NCI-H2029 (cell line): ENCODE measurements around the gene ZDHHC8.
"Not testable (repeated sequence)": the region's sequence is repeated elsewhere in the genome, so short reads cannot be mapped to it uniquely, and the experiment has no call there.

Experiments used
- DNase-seq: peaks from one replicate; lab custom pipeline; 2025; lab: John Stamatoyannopoulos, UW

Gene ZDHHC8

DNA sequence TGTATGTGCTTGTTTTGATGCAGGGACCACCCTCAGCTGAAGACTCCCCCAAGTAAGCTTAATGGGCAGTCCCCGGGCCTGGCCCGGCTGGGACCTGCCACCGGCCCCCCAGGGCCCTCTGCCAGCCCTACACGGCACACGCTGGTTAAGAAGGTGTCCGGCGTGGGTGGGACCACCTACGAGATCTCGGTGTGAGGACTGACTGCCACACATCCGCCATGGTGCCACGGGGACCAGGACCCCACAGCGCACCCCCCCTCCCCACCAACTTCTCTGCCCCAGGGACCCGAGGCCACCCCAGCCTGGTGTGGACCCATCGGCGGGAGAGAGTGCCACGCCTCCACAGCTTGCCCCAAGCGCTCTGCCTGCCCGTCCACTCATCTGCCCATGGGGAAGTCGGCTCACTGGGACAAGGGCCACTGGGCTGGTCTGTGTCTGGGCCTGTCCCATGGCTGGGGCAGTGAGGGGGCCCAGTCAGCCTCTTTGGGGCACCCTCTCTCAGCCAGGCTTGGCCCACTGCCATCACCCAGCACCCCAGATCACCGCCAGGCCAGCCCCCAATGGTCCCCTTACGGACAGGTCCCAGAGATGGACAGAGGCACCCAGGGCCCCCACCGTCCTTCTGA lies 13.7 kb downstream of the ZDHHC8 start:
- no peak for DNase-seq

- DNase-seq = no peak
Observed at GRCh38 chr22:20145832-20146223, 14.2 kb downstream of the ZDHHC8 start.

- DNase-seq = no peak
Observed at GRCh38 chr22:20146777-20147176, 15.2 kb downstream of the ZDHHC8 start.

GRCh38 chr22:20147237-20147988 lies 15.8 kb downstream of the ZDHHC8 start:
- DNase-seq = no peak

GRCh38 chr22:20148414-20148813 lies 16.8 kb downstream of the ZDHHC8 start:
- no peak for DNase-seq

DNA sequence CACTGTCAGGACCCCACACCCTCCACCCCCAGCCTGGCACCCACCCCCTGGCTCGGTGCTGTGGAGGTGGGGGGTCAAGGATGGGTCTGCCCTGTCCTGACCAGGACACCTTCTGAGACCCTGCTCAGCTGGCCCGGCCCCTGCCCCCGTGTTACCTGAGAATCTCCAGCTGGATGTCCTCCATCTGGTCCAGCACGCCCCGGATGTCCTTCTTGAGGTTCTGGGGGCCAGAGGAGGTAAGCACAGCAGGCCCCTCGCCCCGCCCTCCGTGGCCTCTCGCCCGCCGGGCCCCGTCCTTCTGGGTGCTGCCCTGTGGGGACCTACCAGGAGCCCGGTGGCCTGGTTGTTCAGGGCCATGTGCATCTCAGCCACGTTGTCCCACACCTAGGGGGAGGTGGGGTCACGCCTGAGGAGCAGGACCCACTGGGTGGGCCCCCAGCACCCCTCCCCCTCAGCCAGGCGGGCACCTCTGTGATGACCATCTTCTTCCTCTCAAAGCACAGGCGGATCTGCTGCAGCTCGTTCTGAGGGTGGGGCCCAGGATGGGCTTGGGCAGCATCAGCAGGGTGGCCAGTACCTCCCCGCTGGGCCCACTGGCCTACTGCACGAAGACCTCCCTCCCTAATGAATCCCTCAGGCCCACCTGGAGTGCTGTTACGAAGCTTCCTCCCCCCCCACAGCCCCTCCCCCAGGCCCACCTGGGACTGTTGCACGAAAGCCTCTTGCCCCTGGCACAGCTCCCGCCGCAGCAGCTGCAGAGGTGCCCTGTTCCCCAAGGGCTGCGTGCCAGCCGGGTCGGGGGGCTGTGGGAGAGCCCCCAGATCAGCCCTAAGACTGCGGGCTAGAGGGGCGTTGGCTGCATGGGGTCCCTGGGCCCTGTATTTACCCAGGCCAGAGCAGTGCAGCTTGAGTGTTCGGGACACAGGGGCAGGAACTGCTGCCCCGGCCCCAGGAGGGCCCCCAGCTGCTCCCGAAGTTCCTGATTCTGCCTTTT lies 17.9 kb downstream of the ZDHHC8 start:
- no peak for DNase-seq

- DNase-seq = no peak
Observed at GRCh38 chr22:20150381-20151275, 19.0 kb downstream of the ZDHHC8 start, which contains the start of gene CCDC188. Gene CCDC188 (minus strand): TSS chr22:20151055. CDS start chr22:20150986, 69 bp downstream.

GRCh38 chr22:20151276-20151588 lies 19.6 kb downstream of the ZDHHC8 start:
- no peak for DNase-seq

- no peak for DNase-seq
Observed at GRCh38 chr22:20152464-20152890, 20.9 kb downstream of the ZDHHC8 start.

DNA sequence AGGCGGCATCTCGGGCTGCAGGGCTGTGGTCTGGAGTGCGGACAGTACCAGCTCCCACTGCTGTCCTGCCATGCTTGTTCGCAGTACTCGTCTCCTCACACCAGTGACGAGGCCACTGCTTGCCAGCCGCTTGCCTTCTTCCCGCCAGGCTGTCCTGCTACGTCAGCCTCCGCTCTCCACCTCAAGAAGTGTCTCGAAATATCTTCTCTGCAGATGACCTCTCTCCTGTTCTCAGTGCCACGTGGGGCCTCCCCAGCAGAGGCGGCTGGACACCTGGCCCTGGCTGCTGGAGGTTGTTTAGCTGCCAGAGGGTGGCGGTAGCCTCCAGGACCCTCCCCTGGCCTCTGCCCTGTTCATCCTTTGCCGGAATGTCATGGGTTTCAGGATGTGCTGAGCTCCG lies 22.3 kb downstream of the ZDHHC8 start:
- no peak for DNase-seq

GRCh38 chr22:20154602-20155187 lies 23.1 kb downstream of the ZDHHC8 start:
- DNase-seq = no peak

DNA sequence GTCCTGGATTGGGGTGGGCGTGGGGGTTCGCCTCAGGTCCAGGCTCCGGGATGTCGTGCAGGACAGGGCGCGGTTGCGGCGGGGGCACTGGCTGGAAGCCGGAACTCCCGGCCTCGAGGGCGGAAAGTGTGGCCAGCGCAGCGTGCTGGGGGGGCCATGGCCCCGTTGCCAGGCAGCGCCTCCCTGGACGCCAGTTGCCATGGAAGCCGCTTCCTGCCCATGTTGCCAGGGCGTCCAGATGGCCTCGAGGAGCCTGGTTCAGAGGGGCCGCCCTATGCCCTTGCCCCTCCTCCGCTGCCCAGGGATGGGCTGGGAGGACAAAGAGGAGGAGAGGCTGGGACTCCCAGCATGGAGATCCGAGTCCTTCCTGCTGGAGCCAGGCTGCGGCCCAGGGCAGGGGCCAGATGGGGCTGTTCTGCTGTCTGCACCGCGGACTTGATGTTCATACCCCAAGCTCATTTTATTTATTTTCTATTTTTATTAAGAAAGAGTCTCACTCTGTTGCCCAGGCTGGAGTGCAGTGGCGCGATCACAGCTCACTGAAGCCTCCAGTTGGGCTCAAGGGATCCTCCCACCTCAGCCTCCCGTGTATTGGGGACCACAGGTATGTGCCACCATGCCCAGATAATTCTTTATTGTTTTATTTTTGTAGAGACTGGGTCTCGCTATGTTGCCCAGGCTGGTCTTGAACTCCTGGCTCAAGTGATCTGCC lies 23.9 kb downstream of the ZDHHC8 start:
- DNase-seq = peak; percentile 65

GRCh38 chr22:20156042-20156389 lies 24.4 kb downstream of the ZDHHC8 start:
- no peak for DNase-seq

GRCh38 chr22:20156611-20157429 lies 25.2 kb downstream of the ZDHHC8 start:
- peak; percentile 19 for DNase-seq

DNA sequence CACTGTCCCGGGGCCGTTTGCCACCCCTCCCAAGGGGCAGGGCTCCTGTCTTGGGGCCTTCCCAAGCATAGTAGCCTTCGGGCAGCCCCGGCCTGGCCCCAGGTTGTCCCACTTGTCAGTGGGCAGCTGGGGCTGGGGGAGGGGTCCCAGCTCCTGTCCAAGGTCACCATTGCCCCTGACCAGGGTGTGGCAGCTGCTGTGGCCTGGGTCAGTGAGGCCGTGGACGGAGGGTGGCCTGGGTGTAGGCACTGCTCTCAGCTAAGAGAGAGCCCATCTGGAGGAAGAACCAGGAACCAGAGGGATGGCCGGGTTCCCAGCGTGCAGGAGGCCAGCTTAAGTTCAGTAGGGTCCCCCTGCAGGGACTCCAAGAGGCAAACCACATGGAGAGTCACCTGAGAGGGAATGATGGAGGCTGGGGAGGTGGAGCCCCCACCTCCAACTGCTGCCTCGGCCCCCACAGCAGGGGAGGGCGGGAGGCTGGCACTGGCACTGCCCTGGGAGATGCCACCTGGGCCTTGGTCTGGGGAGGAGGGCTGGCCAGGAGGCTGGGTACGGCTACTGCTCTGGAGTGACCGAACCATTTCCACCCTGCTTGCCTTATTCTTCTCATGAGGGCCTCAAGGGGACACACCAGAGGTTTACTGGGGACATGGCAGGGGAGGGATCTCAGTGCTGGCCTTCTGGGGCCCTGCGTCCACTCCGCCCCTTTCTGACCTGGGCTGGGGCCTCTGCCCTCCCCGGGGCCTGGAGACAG lies 26.0 kb downstream of the ZDHHC8 start:
- DNase-seq = no peak

DNA sequence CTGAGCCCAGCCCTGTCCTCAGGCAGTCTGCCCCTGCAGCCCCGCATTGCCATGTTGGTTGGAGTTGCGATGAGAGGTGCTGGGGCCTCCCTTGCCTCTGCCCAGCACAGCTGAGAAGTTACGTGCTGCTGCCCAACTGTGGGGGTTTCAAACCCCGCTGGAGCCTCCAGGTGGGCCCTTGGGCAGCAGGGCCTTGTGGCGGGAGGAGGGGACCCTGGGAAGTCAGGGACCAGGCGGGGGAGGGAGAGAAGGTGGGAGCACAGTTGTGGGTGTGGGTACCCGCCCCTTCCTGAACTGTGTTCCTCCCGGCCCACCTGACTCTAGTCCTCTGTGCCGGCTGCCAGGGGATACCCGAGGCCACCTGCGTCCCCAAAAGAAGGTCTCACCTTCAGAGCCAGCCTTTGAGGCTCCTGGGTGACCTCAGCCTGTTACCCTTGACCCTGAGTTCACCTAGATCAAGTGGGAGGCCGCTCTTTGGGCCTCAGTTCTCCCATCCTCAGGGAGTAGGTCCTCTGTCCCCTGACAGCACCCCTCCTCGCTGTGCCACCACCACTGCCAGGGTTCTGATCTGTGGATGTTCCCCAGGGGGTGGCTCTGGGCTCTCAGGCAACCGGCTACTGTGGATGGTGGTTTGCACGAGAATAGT lies 26.9 kb downstream of the ZDHHC8 start:
- DNase-seq = no peak

DNA sequence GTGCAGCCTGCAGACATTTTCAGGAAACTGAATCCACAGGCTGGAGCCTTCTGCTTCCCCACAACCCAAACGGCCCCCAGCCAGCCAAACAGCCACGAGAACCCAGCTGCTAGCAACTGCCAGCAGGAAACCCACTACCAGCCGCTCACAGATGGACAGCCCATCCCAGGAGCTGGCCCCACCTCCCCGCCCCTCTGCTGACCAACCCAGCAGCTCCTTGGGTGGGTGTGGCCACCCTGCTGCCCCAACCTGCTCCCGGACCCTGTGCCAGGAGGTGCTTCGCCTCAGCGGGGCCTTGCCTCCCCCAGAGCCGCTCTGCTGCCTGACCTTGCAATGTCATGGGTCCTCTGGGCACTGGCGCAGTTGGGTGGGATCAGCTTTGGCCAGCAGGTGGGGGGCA lies 27.5 kb downstream of the ZDHHC8 start:
- DNase-seq = no peak

DNA sequence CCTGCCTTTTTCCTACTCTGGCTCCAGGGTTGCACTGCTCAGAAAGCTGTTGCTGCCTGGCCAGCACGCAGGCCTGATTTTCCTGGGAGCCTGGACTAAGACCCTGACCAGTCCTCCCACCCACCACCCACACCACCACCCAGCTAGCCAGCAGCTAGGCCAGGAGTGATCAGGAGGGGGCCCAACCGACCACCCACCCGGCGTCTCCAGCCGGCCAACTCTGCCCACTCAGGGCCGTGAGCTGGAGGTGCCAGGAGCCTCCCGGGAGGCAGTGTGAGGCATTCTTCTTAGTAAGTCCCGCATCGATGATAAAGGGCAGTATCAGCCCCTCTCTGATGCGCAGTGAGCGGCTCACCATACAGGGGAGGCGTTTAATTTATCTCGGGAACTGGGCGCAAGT lies 27.9 kb downstream of the ZDHHC8 start:
- not testable (repeated sequence) for DNase-seq
